ENCODE measurements around the gene VPS26A.

VPS26A gene

GRCh38 chr10:69179089-69179742, 55.2 kb downstream of the VPS26A start:
- peak; percentile 9 to 22 for DNase-seq

- peak; percentile 86 to 89 for DNase-seq
Observed at GRCh38 chr10:69179743-69180524, 56.0 kb downstream of the VPS26A start, which contains the start of gene SUPV3L1. Gene SUPV3L1, plus strand, starts transcription at chr10:69180234. Its CDS starts 58 bp downstream, at chr10:69180292.

- DNase-seq, result peak in 1 of 2 experiments; percentile 18
Observed at GRCh38 chr10:69180525-69181204, 56.7 kb downstream of the VPS26A start.

- no peak for DNase-seq
Observed at GRCh38 chr10:69181433-69181832, 57.5 kb downstream of the VPS26A start.

GRCh38 chr10:69182005-69182404, 58.0 kb downstream of the VPS26A start:
- no peak for DNase-seq

GRCh38 chr10:69186524-69186923, 62.5 kb downstream of the VPS26A start:
- no peak for DNase-seq

- no peak for DNase-seq
Observed at GRCh38 chr10:69201045-69201444, 77.1 kb downstream of the VPS26A start.

GRCh38 chr10:69202332-69202731, 78.4 kb downstream of the VPS26A start:
- no peak for DNase-seq

- no peak for DNase-seq
Observed at GRCh38 chr10:69208761-69209160, 84.8 kb downstream of the VPS26A start.

- no peak for DNase-seq
Observed at GRCh38 chr10:69209787-69210484, 86.0 kb downstream of the VPS26A start.

- no peak for DNase-seq
Observed at GRCh38 chr10:69211104-69211503, 87.1 kb downstream of the VPS26A start.

GRCh38 chr10:69211524-69211923, 87.5 kb downstream of the VPS26A start:
- no peak for DNase-seq

GRCh38 chr10:69213591-69214311, 89.8 kb downstream of the VPS26A start:
- DNase-seq, result no peak

GRCh38 chr10:69214666-69215131, 90.7 kb downstream of the VPS26A start:
- DNase-seq, result no peak

- DNase-seq, result peak in 1 of 2 experiments; percentile 35
Observed at GRCh38 chr10:69215405-69216171, 91.6 kb downstream of the VPS26A start.

GRCh38 chr10:69216577-69217118, 92.7 kb downstream of the VPS26A start:
- DNase-seq, result no peak

GRCh38 chr10:69217119-69217754, 93.3 kb downstream of the VPS26A start:
- DNase-seq, result no peak

- no peak for DNase-seq
Observed at GRCh38 chr10:69218831-69219230, 94.9 kb downstream of the VPS26A start.

- DNase-seq, result no peak
Observed at GRCh38 chr10:69220041-69220451, 96.1 kb downstream of the VPS26A start, which contains the start of gene HKDC1. Gene HKDC1, plus strand, starts transcription at chr10:69220332. Its CDS starts 104 bp downstream, at chr10:69220436.

GRCh38 chr10:69220507-69220906, 96.5 kb downstream of the VPS26A start:
- no peak for DNase-seq

Measured in activated CD4-positive, alpha-beta T cell treated with anti-CD3 and anti-CD28 coated beads, Interleukin-2, amount 50 U/mL, for 48 hours (primary cell).